ENCODE results near the gene TMEM240. TPM values are rescaled to one million over a fixed set of nuclear protein-coding genes. Genes with fewer than 3 reads are reported as not detected.
"Not testable (repeated sequence)": the region's sequence is repeated elsewhere in the genome, so short reads cannot be mapped to it uniquely, and the experiment has no call there.

Gene TMEM240
- total RNA-seq, 1 donor from 2014 or later: 0.31 TPM

GRCh38 chr1:1528301-1529267, 11.8 kb downstream of the TMEM240 start:
- CTCF ChIA-PET: no interaction called here
- no peak for TF ChIP-seq CTCF (IDR thresholded peaks at IDR 0.05)
- H3K27me3 Mint-ChIP-seq: no peaks in the 10 kb centered on the region
- H3K4me1 Mint-ChIP-seq: no peaks in the 10 kb centered on the region
- ATAC-seq (ENCODE audit: low read depth) (no peak), DNase-seq (no peak)
- POLR2A ChIA-PET: no interaction called here
- intact Hi-C loops (cut with micrococcal nuclease): no loop called here
- peaks cover 38% of the 10 kb centered on the region for H3K36me3 Mint-ChIP-seq (ENCODE audit: low read depth)
- H3K9me3 Mint-ChIP-seq: peaks cover 4% of the 10 kb centered on the region
- H3K4me3 Mint-ChIP-seq: no peak overlapping the region
- no peak overlapping the region for H3K27ac Mint-ChIP-seq

- Mint-ChIP-seq H3K27ac (no peak overlapping the region), H3K4me1 (no peaks in the 10 kb centered on the region), H3K9me3 (peaks cover 4% of the 10 kb centered on the region), H3K4me3 (no peak overlapping the region), H3K36me3 (ENCODE audit: low read depth) (peaks cover 39% of the 10 kb centered on the region), H3K27me3 (no peaks in the 10 kb centered on the region)
- no peak for DNase-seq
- ChIA-PET POLR2A (no interaction called here), CTCF (no interaction called here)
- no peak for TF ChIP-seq CTCF (IDR thresholded peaks at IDR 0.05)
- intact Hi-C loops (cut with micrococcal nuclease): no loop called here
- ATAC-seq (ENCODE audit: low read depth): no peak
Observed at GRCh38 chr1:1527092-1527816, 13.2 kb downstream of the TMEM240 start.

- DNase-seq; H3K9me3 Mint-ChIP-seq; H3K27me3 Mint-ChIP-seq; POLR2A ChIA-PET; H3K27ac Mint-ChIP-seq; H3K4me1 Mint-ChIP-seq; ATAC-seq (ENCODE audit: low read depth); intact Hi-C loops (cut with micrococcal nuclease); H3K4me3 Mint-ChIP-seq; CTCF ChIA-PET: not testable (repeated sequence)
- H3K36me3 Mint-ChIP-seq (ENCODE audit: low read depth): peaks cover 38% of the 10 kb centered on the region
Observed at GRCh38 chr1:1526476-1526875, 13.9 kb downstream of the TMEM240 start.

GRCh38 chr1:1524750-1525383, 15.6 kb downstream of the TMEM240 start:
- DNase-seq; H3K9me3 Mint-ChIP-seq; POLR2A ChIA-PET; H3K27me3 Mint-ChIP-seq; intact Hi-C loops (cut with micrococcal nuclease); ATAC-seq (ENCODE audit: low read depth); CTCF ChIA-PET; H3K4me1 Mint-ChIP-seq; H3K27ac Mint-ChIP-seq; H3K4me3 Mint-ChIP-seq: not testable (repeated sequence)
- peaks cover 40% of the 10 kb centered on the region for H3K36me3 Mint-ChIP-seq (ENCODE audit: low read depth)

- intact Hi-C loops (cut with micrococcal nuclease); H3K27ac Mint-ChIP-seq: not testable (repeated sequence)
Observed at GRCh38 chr1:1523651-1524050, 16.8 kb downstream of the TMEM240 start.

GRCh38 chr1:1523226-1523625, 17.2 kb downstream of the TMEM240 start:
- ATAC-seq (ENCODE audit: low read depth); H3K27me3 Mint-ChIP-seq; DNase-seq; intact Hi-C loops (cut with micrococcal nuclease); H3K4me1 Mint-ChIP-seq; H3K4me3 Mint-ChIP-seq; H3K9me3 Mint-ChIP-seq; H3K27ac Mint-ChIP-seq; CTCF ChIA-PET; POLR2A ChIA-PET: not testable (repeated sequence)
- H3K36me3 Mint-ChIP-seq (ENCODE audit: low read depth): peaks cover 41% of the 10 kb centered on the region

More at GRCh38 chr1:1523651-1524050, 16.8 kb downstream of the TMEM240 start:
- H3K4me1 Mint-ChIP-seq; H3K4me3 Mint-ChIP-seq; ATAC-seq (ENCODE audit: low read depth); H3K9me3 Mint-ChIP-seq; H3K27me3 Mint-ChIP-seq; DNase-seq; POLR2A ChIA-PET; CTCF ChIA-PET: not testable (repeated sequence)
- peaks cover 37% of the 10 kb centered on the region for H3K36me3 Mint-ChIP-seq (ENCODE audit: low read depth)

- H3K27me3 Mint-ChIP-seq; H3K27ac Mint-ChIP-seq; CTCF ChIA-PET; ATAC-seq (ENCODE audit: low read depth); intact Hi-C loops (cut with micrococcal nuclease); POLR2A ChIA-PET; H3K9me3 Mint-ChIP-seq; H3K4me3 Mint-ChIP-seq; DNase-seq; H3K4me1 Mint-ChIP-seq: not testable (repeated sequence)
- peaks cover 41% of the 10 kb centered on the region for H3K36me3 Mint-ChIP-seq (ENCODE audit: low read depth)
Observed at GRCh38 chr1:1522536-1522935, 17.9 kb downstream of the TMEM240 start.

Measured in activated B cell treated with CpG ODN at 0.5 μM for 24 hours (primary cell).